GM12878 (cell line): ENCODE results near the gene STRA8. TPM values are rescaled to one million over a fixed set of nuclear protein-coding genes. Genes with fewer than 3 reads are reported as not detected.

Experiments
- CHD4 ChIP-seq: fragments of 200-600 bp; sonication (generic); IDR thresholded peaks from 2 replicates; pipeline ENCODE4 v1.6.1; 2016; ENCODE audit warnings: mild to moderate bottlenecking
- EGR1 ChIP-seq, 2 experiments: IDR thresholded peaks; 1 replicate in 1 of 2; 2 replicates in 1 of 2; pipeline ENCODE4 v1.6.1; 2011 to 2012; ENCODE audit warnings: low read depth in 2 of 2, low read length in 2 of 2, borderline replicate concordance in 1 of 2, mild to moderate bottlenecking in 1 of 2, moderate library complexity in 1 of 2
- KAT2A ChIP-seq: conservative IDR thresholded peaks from 2 replicates; pipeline ENCODE4 v1.6.1; 2011; ENCODE audit warnings: low read depth, low read length; ENCODE audit not compliant: control insufficient read depth
- KDM1A ChIP-seq: fragments of 200-600 bp; sonication (generic); IDR thresholded peaks from 2 replicates; pipeline ENCODE4 v1.6.1; 2016; ENCODE audit warnings: borderline replicate concordance
- NR2F1 ChIP-seq: fragments of 450-650 bp; conservative IDR thresholded peaks from 2 replicates; pipeline ENCODE4 v1.6.1; 2017; ENCODE audit warnings: mild to moderate bottlenecking
- PAX8 ChIP-seq: fragments of 450-650 bp; IDR thresholded peaks from 2 replicates; pipeline ENCODE4 v1.6.1; 2017; ENCODE audit warnings: mild to moderate bottlenecking, moderate library complexity
- PBX3 ChIP-seq: IDR thresholded peaks from 2 replicates; pipeline ENCODE4 v1.6.1; 2011; ENCODE audit warnings: mild to moderate bottlenecking, low read depth, low read length, moderate library complexity; ENCODE audit not compliant: insufficient replicate concordance
- PML ChIP-seq: IDR thresholded peaks from 2 replicates; pipeline ENCODE4 v1.6.1; 2012; ENCODE audit warnings: low read length, inconsistent platforms
- REST ChIP-seq: IDR thresholded peaks from 2 replicates; pipeline ENCODE4 v1.6.1; 2012; ENCODE audit warnings: mild to moderate bottlenecking, low read depth, low read length
- SIX5 ChIP-seq: IDR thresholded peaks from 2 replicates; pipeline ENCODE4 v1.6.1; 2011; ENCODE audit warnings: mild to moderate bottlenecking, low read depth, low read length, moderate library complexity; ENCODE audit not compliant: severe bottlenecking
- STAT3 ChIP-seq: IDR thresholded peaks from 2 replicates; pipeline ENCODE4 v1.6.1; 2011; ENCODE audit warnings: low read depth, low read length, improper control_type of control experiment
- TBL1XR1 ChIP-seq: IDR thresholded peaks from 2 replicates; pipeline ENCODE4 v1.6.1; 2012; ENCODE audit warnings: low read depth, low read length, improper control_type of control experiment
- USF1 ChIP-seq: IDR thresholded peaks from 2 replicates; pipeline ENCODE4 v1.6.1; 2011; ENCODE audit warnings: borderline replicate concordance, low read depth, mild to moderate bottlenecking, moderate library complexity, mixed read lengths, low read length; ENCODE audit not compliant: insufficient read depth; ENCODE audit errors: extremely low read length
- ZBTB4 ChIP-seq: fragments of 450-650 bp; formaldehyde crosslinking; IDR thresholded peaks from 2 replicates; pipeline ENCODE4 v1.4.0; 2022; ENCODE audit warnings: mild to moderate bottlenecking, moderate library complexity
- ZNF592 ChIP-seq: fragments of 450-650 bp; IDR thresholded peaks from 2 replicates; pipeline ENCODE4 v1.6.1; 2017; ENCODE audit warnings: mild to moderate bottlenecking, moderate library complexity
- polyA plus RNA-seq, 11 experiments: library from polyadenylated mRNA; depleted of rRNA in 4 of 11; unstranded in 6 of 11; stranded (reverse) in 5 of 11; fragments of >200 nt; fragmentation: Nextera tagmentation in 4 of 11; fragmentation: Illumina TruSeq in 1 of 11; extraction: Ambion mirVana in 4 of 11; extraction: Trizol in 1 of 11; gene quantifications; 1 replicate in 1 of 11; 2 replicates in 10 of 11; pipeline versions ENCODE4 v1.2.1 to v1.2.3, GENCODE V29; 2011 to 2016; ENCODE audit warnings: inconsistent platforms in 2 of 11, missing spikeins in 2 of 11, low read depth in 1 of 11
- total RNA-seq, 4 experiments: library from RNA; depleted of rRNA in 3 of 4; stranded (reverse); fragments of >200 nt in 3 of 4; fragmentation: Illumina TruSeq in 1 of 4; extraction: Trizol in 1 of 4; gene quantifications; 2 replicates each; pipeline versions ENCODE4 v1.2.1 to v1.2.3, GENCODE V29; 2013 to 2021

Gene STRA8
- total and polyA plus RNA-seq, 10 of the 15 experiments (the other 5 are each of a cell fraction or from before 2014, with no cell fraction given): 0.15 TPM; not detected in 9

GRCh38 chr7:135281363-135281949 lies 47.8 kb downstream of the STRA8 start (continued):
- TF ChIP-seq USF1: no peak
- TF ChIP-seq REST: no peak
- no peak for TF ChIP-seq CHD4
- TF ChIP-seq NR2F1: no peak
- no peak for TF ChIP-seq SIX5
- TF ChIP-seq ZBTB4 (CRISPR knock-in tag): no peak
- TF ChIP-seq EGR1 (IDR thresholded peaks at IDR 0.05; ENCODE audit: borderline replicate concordance in 1 of 2, low read depth in 2 of 2, low read length in 2 of 2): no peak
- peak; percentile 85 for TF ChIP-seq ZNF592
- 0 out of 2 replicates have a peak, but pooled peaks have one; percentile 41 for TF ChIP-seq TBL1XR1
- no peak for TF ChIP-seq KAT2A
- no peak for TF ChIP-seq PBX3
- TF ChIP-seq PML: no peak
- 0 out of 2 replicates have a peak, but pooled peaks have one; percentile 28 for TF ChIP-seq STAT3
- TF ChIP-seq KDM1A: no peak
- TF ChIP-seq PAX8: no peak
